Stimulated activated CD4-positive, alpha-beta T cell treated with anti-CD3 and anti-CD28 coated beads, Interleukin-2, amount 100 ng/mL, for 48 hours (primary cell): Measurements from ENCODE around the gene RCOR2.
"Not testable (repeated sequence)": the region's sequence is repeated elsewhere in the genome, so short reads cannot be mapped to it uniquely, and the experiment has no call there.

ENCODE experiments used
- DNase-seq, 2 donors: peaks; one replicate each; pipeline ENCODE4 v3.0.0-alpha.2; 2020

Gene RCOR2

GRCh38 chr11:63916837-63917691, at the start of gene RCOR2:
Gene RCOR2, minus strand, starts transcription at chr11:63917164. Its CDS starts 708 bp downstream, at chr11:63916456.
- peak; percentile 41 to 56 for DNase-seq

- DNase-seq = no peak
Observed at GRCh38 chr11:63966444-63966843, 49.5 kb upstream of the RCOR2 start.

GRCh38 chr11:63963895-63964294, 46.9 kb upstream of the RCOR2 start:
- not testable (repeated sequence) for DNase-seq

- DNase-seq = no peak
Observed at GRCh38 chr11:63961608-63962412, 44.8 kb upstream of the RCOR2 start.

- DNase-seq = no peak
Observed at GRCh38 chr11:63958008-63958407, 41.0 kb upstream of the RCOR2 start.

GRCh38 chr11:63952570-63952969, 35.6 kb upstream of the RCOR2 start:
- no peak for DNase-seq

- no peak for DNase-seq
Observed at GRCh38 chr11:63951779-63952536, 35.0 kb upstream of the RCOR2 start.

GRCh38 chr11:63945477-63946163, 28.7 kb upstream of the RCOR2 start:
- peak; percentile 35 to 37 for DNase-seq

GRCh38 chr11:63944987-63945386, 28.0 kb upstream of the RCOR2 start:
- DNase-seq = no peak

GRCh38 chr11:63942803-63943202, 25.8 kb upstream of the RCOR2 start:
- no peak for DNase-seq

GRCh38 chr11:63941901-63942300, 24.9 kb upstream of the RCOR2 start:
- DNase-seq = no peak

GRCh38 chr11:63940786-63941185, 23.8 kb upstream of the RCOR2 start:
- DNase-seq = no peak

GRCh38 chr11:63939397-63939891, 22.5 kb upstream of the RCOR2 start:
- DNase-seq = no peak

- DNase-seq = peak; percentile 92 to 93
Observed at GRCh38 chr11:63938479-63939396, 21.8 kb upstream of the RCOR2 start, which contains the start of gene NAA40. Gene NAA40, plus strand, starts transcription at chr11:63939002. Its CDS starts 95 bp downstream, at chr11:63939097.

GRCh38 chr11:63937713-63938478, 20.9 kb upstream of the RCOR2 start:
- DNase-seq = no peak

- no peak for DNase-seq
Observed at GRCh38 chr11:63933459-63933858, 16.5 kb upstream of the RCOR2 start.

GRCh38 chr11:63931876-63932275, 14.9 kb upstream of the RCOR2 start:
- no peak for DNase-seq

- no peak for DNase-seq
Observed at GRCh38 chr11:63931045-63931444, 14.1 kb upstream of the RCOR2 start.

GRCh38 chr11:63929616-63930015, 12.7 kb upstream of the RCOR2 start:
- DNase-seq = no peak

- no peak for DNase-seq
Observed at GRCh38 chr11:63923319-63923718, 6.4 kb upstream of the RCOR2 start.
